ENCODE measurements around the gene ADORA2B.

The ADORA2B gene

DNA sequence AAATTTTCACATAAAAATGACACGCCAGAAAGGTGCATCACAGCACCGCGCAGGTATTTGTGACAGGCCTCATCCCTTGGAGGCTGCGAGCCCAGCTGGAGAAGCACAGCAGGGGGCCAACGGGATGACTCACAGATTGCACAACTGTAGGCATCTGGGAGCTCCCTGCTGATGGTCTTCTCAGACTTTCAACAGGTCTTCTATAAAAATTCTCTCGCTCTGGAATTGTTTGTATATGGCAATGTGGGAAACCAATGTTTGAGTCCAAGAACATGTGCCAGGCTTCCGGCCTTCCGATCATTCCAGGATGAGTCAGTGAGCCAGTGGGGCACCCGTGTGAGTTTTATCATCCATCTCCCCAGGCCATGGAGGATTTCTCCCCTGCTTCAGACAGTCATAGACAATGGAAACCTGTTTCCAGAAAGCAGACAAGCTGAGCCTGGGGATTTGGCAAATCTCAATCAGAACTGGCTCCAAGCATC lies 24.1 kb upstream of the ADORA2B start:
- peak; percentile 58; the same call in 1 of the 2 replicates for TF ChIP-seq FOXM1 (IDR thresholded peaks at IDR 0.05; ENCODE audit: borderline replicate concordance, low read depth)
- peak; percentile 94 for TF ChIP-seq TCF12 (IDR thresholded peaks at IDR 0.05; ENCODE audit: low read depth)
- peak; percentile 58 for TF ChIP-seq MAX (IDR thresholded peaks at IDR 0.05)
- TF ChIP-seq EP300 (IDR thresholded peaks at IDR 0.05; ENCODE audit: borderline replicate concordance): peak; percentile 87
- TF ChIP-seq TEAD4 (IDR thresholded peaks at IDR 0.05): peak; percentile 73
- TF ChIP-seq, protein P1, sequence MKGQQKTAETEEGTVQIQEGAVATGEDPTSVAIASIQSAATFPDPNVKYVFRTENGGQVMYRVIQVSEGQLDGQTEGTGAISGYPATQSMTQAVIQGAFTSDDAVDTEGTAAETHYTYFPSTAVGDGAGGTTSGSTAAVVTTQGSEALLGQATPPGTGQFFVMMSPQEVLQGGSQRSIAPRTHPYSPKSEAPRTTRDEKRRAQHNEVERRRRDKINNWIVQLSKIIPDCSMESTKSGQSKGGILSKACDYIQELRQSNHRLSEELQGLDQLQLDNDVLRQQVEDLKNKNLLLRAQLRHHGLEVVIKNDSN (IDR thresholded peaks at IDR 0.05): no peak
- TF ChIP-seq YY1 (IDR thresholded peaks at IDR 0.05; ENCODE audit: low read depth): 0 out of 2 replicates have a peak, but pooled peaks have one; percentile 32
- peak; percentile 72 for TF ChIP-seq NFIC (IDR thresholded peaks at IDR 0.05)
- no peak for TF ChIP-seq ZBTB7A (IDR thresholded peaks at IDR 0.05; ENCODE audit: low read depth)
- peak; percentile 99 for TF ChIP-seq CEBPB (IDR thresholded peaks at IDR 0.05)

GRCh38 chr17:15921640-15922039 lies 23.3 kb upstream of the ADORA2B start:
- TF ChIP-seq REST (IDR thresholded peaks at IDR 0.05; ENCODE audit: low read depth): no peak
- no peak for TF ChIP-seq YY1 (IDR thresholded peaks at IDR 0.05; ENCODE audit: low read depth)
- TF ChIP-seq, protein P1 (IDR thresholded peaks at IDR 0.05): no peak
- TF ChIP-seq RAD21 (IDR thresholded peaks at IDR 0.05; ENCODE audit: low read depth): no peak
- no peak for TF ChIP-seq MAX (IDR thresholded peaks at IDR 0.05)
- no peak for TF ChIP-seq ZBTB7A (IDR thresholded peaks at IDR 0.05; ENCODE audit: low read depth)
- TF ChIP-seq EP300 (IDR thresholded peaks at IDR 0.05; ENCODE audit: borderline replicate concordance): no peak
- no peak for TF ChIP-seq CREB1 (IDR thresholded peaks at IDR 0.05; ENCODE audit: low read depth)
- no peak for TF ChIP-seq CEBPB (IDR thresholded peaks at IDR 0.05)
- no peak for TF ChIP-seq TCF12 (IDR thresholded peaks at IDR 0.05; ENCODE audit: low read depth)
- TF ChIP-seq TAF1 (IDR thresholded peaks at IDR 0.05; ENCODE audit: low read depth): no peak
- TF ChIP-seq TEAD4 (IDR thresholded peaks at IDR 0.05): no peak
- no peak for TF ChIP-seq NFIC (IDR thresholded peaks at IDR 0.05)
- TF ChIP-seq EGR1 (IDR thresholded peaks at IDR 0.05): no peak
- no peak for TF ChIP-seq FOXM1 (IDR thresholded peaks at IDR 0.05; ENCODE audit: borderline replicate concordance, low read depth)

DNA sequence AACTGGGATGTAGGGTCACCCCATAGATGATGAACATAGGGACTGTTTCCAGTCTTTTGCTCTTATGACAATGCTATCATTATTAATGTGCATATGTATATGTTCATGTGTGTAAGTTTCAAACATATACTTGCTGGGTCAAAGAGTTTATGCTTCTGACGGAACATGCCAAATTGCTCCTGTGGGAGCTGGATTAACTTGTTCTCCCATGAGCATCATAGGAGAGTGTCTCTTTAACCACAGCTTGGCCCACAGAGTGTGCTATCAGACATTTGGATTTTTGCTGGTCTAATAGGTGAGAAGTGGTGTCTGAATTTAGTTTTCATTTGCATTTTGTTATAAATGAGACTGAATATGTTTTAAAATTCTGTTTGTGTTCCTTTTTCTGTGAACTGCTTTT lies 22.3 kb upstream of the ADORA2B start:
- TF ChIP-seq CREB1 (IDR thresholded peaks at IDR 0.05; ENCODE audit: low read depth) (no peak), TAF1 (IDR thresholded peaks at IDR 0.05; ENCODE audit: low read depth) (no peak), RAD21 (IDR thresholded peaks at IDR 0.05; ENCODE audit: low read depth) (no peak), YY1 (IDR thresholded peaks at IDR 0.05; ENCODE audit: low read depth) (no peak), REST (IDR thresholded peaks at IDR 0.05; ENCODE audit: low read depth) (no peak), FOXM1 (IDR thresholded peaks at IDR 0.05; ENCODE audit: borderline replicate concordance, low read depth) (no peak), NFIC (IDR thresholded peaks at IDR 0.05) (no peak), TEAD4 (IDR thresholded peaks at IDR 0.05) (no peak), TCF12 (IDR thresholded peaks at IDR 0.05; ENCODE audit: low read depth) (no peak), EP300 (IDR thresholded peaks at IDR 0.05; ENCODE audit: borderline replicate concordance) (no peak), CEBPB (IDR thresholded peaks at IDR 0.05) (no peak), EGR1 (IDR thresholded peaks at IDR 0.05) (no peak), MAX (IDR thresholded peaks at IDR 0.05) (no peak), ZBTB7A (IDR thresholded peaks at IDR 0.05; ENCODE audit: low read depth) (no peak)
- TF ChIP-seq, protein P1 (IDR thresholded peaks at IDR 0.05): no peak

DNA sequence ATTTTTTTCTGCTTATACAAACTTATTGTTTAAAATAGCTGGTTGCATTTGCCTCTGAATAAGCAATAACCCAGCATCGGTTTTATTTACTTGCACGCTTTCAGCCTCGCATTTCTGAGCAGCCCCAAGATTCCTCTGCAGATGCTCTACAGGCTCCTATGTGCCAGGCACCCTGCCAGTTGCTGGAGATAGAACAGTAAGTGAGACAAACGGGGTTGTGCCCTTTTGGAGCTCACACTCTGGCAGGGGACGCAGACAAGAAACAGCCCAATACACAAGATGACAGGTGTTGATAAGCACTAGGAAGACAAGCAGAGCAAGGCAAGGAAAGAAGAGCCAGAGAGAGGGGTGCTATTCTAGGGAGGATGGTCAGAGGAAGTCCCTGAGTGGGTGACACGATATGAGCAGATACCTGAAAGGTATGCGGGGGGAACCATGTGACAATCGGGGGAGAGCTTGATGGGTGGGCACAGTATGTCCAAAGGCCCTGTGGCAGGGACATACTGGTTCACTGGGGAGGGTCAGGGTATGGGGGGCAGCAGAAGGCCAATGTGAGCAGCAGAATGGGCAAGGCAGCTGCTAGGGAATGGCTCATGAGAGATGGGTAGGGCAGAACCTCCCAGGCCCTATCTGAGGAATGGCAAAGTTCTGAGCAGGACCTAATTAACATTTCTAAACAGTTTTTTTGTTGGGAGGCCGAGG lies 18.7 kb upstream of the ADORA2B start:
- no peak for TF ChIP-seq REST (IDR thresholded peaks at IDR 0.05; ENCODE audit: low read depth)
- TF ChIP-seq TCF12 (IDR thresholded peaks at IDR 0.05; ENCODE audit: low read depth): no peak
- TF ChIP-seq, protein P1 (IDR thresholded peaks at IDR 0.05): no peak
- TF ChIP-seq YY1 (IDR thresholded peaks at IDR 0.05; ENCODE audit: low read depth): no peak
- TF ChIP-seq NFIC (IDR thresholded peaks at IDR 0.05): no peak
- TF ChIP-seq CEBPB (IDR thresholded peaks at IDR 0.05): no peak
- TF ChIP-seq EGR1 (IDR thresholded peaks at IDR 0.05): no peak
- no peak for TF ChIP-seq EP300 (IDR thresholded peaks at IDR 0.05; ENCODE audit: borderline replicate concordance)
- TF ChIP-seq RAD21 (IDR thresholded peaks at IDR 0.05; ENCODE audit: low read depth): no peak
- TF ChIP-seq TEAD4 (IDR thresholded peaks at IDR 0.05): no peak

Measured in Ishikawa (cell line).